ENCODE data around the gene AZI2. TPM values are rescaled to one million over a fixed set of nuclear protein-coding genes. Genes with fewer than 3 reads are reported as not detected.

AZI2 gene
- polyA plus RNA-seq, 2 of the 4 experiments (the other 2 are of a cell fraction): 35.6 to 99.4 TPM

DNA sequence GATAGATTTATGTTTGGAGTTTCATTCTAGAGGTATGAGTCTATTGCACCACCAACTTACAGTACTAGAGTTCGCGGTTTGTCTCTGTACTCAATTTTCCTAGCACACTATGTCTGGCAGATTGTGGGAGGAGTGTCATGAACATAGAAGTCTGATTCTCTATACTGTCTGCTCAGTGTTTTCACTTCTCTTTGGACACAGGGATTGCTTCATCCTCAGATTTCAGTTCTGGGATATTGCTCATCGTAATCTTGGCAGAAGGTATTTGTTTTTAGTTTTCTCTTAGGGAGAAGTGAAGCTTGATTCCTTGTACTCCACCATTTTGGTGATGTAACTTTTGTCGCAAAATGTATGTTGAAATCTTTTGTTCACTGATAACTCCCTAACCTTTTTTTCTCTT is 27.8 kb upstream of the AZI2 start:
- no peak for TF ChIP-seq KDM5A (IDR thresholded peaks at IDR 0.05)
- H3K4me2 ChIP-seq: no peak overlapping the region
- no peaks in the 10 kb centered on the region for H3K4me1 ChIP-seq
- DNase-seq (ENCODE audit: low read depth in 1 of 2, low spot score in 1 of 2) (no peak), ATAC-seq (no peak), FAIRE-seq (no peak)
- H3K27ac ChIP-seq: no peak overlapping the region
- 51% methylated on average over 4 of the region's 4 CpGs for WGBS (ENCODE audit: missing lambda C conversion rate)
- ChIA-PET POLR2A (no interaction called here), CTCF (no interaction called here)
- H3K4me3 ChIP-seq: no peak overlapping the region
- no peaks in the 10 kb centered on the region for H3K9me3 ChIP-seq

DNA sequence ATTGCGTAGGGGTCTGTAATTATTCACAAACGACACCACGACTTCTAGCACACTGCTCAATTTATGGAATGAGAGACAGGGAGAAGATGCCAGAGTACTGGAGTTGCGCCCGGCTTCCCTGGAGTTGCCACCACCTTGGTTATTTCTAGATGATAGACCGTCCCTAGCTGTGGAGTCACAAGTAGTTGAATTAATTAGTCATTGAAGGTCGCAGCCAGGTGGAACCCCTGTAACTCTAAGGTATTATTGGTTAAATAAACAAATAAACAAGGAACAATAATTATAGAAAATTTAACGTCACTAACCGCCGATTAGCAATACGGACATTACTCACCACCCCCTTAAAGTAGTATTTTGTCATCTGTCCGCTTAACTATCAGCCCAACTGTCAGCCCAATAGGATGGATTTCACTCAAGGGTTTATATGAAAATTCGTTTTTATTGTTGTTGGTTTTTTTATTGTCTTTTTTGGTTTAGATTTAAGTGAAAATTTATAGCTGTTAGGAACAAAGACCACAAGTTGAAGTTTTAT is 911 bp upstream of the AZI2 start:
- FAIRE-seq (no peak), ATAC-seq (peak; percentile 2 to 42; a peak in 4 of 6 replicates), DNase-seq (ENCODE audit: low read depth in 1 of 2, low spot score in 1 of 2) (peak in 1 of 2 experiments; percentile 5)
- TF ChIP-seq, protein P1, sequence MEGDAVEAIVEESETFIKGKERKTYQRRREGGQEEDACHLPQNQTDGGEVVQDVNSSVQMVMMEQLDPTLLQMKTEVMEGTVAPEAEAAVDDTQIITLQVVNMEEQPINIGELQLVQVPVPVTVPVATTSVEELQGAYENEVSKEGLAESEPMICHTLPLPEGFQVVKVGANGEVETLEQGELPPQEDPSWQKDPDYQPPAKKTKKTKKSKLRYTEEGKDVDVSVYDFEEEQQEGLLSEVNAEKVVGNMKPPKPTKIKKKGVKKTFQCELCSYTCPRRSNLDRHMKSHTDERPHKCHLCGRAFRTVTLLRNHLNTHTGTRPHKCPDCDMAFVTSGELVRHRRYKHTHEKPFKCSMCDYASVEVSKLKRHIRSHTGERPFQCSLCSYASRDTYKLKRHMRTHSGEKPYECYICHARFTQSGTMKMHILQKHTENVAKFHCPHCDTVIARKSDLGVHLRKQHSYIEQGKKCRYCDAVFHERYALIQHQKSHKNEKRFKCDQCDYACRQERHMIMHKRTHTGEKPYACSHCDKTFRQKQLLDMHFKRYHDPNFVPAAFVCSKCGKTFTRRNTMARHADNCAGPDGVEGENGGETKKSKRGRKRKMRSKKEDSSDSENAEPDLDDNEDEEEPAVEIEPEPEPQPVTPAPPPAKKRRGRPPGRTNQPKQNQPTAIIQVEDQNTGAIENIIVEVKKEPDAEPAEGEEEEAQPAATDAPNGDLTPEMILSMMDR (IDR thresholded peaks at IDR 0.05): peak; percentile 4; the same call in 1 of the 3 replicates
- TF ChIP-seq GATA3 (IDR thresholded peaks at IDR 0.05; ENCODE audit: borderline replicate concordance): no peak
- peak overlapping the region; percentile 65 for H3K4me2 ChIP-seq
- WGBS (ENCODE audit: missing lambda C conversion rate): 2% methylated on average over 13 of the region's 13 CpGs
- ChIA-PET CTCF (interaction anchor here (0.9 to 2.8 kb wide), 6 partner anchors 10 to 669 kb away, joined by 3 to 9 read pairs (median 6); partner anchors contain the start of gene EOMES), POLR2A (interaction anchor here (0.7 to 1.6 kb wide), 6 partner anchors 21 to 865 kb away, joined by 3 to 10 read pairs (median 4); partner anchors contain the start of genes CMC1, EOMES and SLC4A7)
- H3K4me1 ChIP-seq: peaks cover 26% of the 10 kb centered on the region
- no peaks in the 10 kb centered on the region for H3K9me3 ChIP-seq
- peak overlapping the region; percentile 97 to 98 for H3K27ac ChIP-seq
- H3K4me3 ChIP-seq: peak overlapping the region; percentile 67

DNA sequence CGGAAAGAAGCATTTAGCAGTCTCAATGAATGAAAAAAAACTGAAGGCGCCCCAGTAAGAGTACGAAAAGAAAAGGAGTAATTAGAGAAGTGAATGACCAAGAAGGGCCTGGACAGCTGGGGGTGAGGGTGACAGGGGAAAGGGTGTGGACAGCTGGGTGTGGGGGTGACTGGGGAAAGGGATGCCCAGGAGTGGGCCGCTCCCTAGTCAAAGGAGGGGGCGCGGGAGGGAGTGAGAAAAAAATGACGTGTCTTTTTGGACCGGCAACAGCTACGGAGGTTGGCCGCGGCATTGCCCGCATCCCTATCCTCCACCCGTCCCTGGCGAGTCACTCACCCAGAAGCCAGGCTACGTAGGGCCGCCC is 377 bp downstream of the AZI2 start:
- Histone ChIP-seq H3K27ac (peak overlapping the region; percentile 97 to 98), H3K4me2 (peak overlapping the region; percentile 75), H3K4me1 (peaks cover 26% of the 10 kb centered on the region), H3K9me3 (no peaks in the 10 kb centered on the region), H3K4me3 (peak overlapping the region; percentile 67)
- WGBS (ENCODE audit: missing lambda C conversion rate): under 1% methylated on average over 15 of the region's 16 CpGs
- DNase-seq (ENCODE audit: low read depth in 1 of 2, low spot score in 1 of 2) (no peak), ATAC-seq (peak in 1 of 2 experiments; percentile 87; a peak in 4 of 6 replicates), FAIRE-seq (no peak)
- TF ChIP-seq HOXB13 (CRISPR knock-in tag; IDR thresholded peaks at IDR 0.05; ENCODE audit: low read depth): no peak
- TF ChIP-seq, protein P2, sequence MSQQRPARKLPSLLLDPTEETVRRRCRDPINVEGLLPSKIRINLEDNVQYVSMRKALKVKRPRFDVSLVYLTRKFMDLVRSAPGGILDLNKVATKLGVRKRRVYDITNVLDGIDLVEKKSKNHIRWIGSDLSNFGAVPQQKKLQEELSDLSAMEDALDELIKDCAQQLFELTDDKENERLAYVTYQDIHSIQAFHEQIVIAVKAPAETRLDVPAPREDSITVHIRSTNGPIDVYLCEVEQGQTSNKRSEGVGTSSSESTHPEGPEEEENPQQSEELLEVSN (IDR thresholded peaks at IDR 0.05; ENCODE audit: borderline replicate concordance, low read depth): 0 out of 2 replicates have a peak, but pooled peaks have one; percentile 10
- no peak for TF ChIP-seq MAZ (IDR thresholded peaks at IDR 0.05; ENCODE audit: borderline replicate concordance, low read depth, low read length)
- TF ChIP-seq, protein P3, sequence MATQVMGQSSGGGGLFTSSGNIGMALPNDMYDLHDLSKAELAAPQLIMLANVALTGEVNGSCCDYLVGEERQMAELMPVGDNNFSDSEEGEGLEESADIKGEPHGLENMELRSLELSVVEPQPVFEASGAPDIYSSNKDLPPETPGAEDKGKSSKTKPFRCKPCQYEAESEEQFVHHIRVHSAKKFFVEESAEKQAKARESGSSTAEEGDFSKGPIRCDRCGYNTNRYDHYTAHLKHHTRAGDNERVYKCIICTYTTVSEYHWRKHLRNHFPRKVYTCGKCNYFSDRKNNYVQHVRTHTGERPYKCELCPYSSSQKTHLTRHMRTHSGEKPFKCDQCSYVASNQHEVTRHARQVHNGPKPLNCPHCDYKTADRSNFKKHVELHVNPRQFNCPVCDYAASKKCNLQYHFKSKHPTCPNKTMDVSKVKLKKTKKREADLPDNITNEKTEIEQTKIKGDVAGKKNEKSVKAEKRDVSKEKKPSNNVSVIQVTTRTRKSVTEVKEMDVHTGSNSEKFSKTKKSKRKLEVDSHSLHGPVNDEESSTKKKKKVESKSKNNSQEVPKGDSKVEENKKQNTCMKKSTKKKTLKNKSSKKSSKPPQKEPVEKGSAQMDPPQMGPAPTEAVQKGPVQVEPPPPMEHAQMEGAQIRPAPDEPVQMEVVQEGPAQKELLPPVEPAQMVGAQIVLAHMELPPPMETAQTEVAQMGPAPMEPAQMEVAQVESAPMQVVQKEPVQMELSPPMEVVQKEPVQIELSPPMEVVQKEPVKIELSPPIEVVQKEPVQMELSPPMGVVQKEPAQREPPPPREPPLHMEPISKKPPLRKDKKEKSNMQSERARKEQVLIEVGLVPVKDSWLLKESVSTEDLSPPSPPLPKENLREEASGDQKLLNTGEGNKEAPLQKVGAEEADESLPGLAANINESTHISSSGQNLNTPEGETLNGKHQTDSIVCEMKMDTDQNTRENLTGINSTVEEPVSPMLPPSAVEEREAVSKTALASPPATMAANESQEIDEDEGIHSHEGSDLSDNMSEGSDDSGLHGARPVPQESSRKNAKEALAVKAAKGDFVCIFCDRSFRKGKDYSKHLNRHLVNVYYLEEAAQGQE (IDR thresholded peaks at IDR 0.05): no peak
- ChIA-PET POLR2A (interaction anchor here (0.9 to 1.6 kb wide), 5 partner anchors 20 to 864 kb away, joined by 3 to 10 read pairs (median 4); partner anchors contain the start of genes CMC1, EOMES and SLC4A7), CTCF (interaction anchor here (0.9 to 2.8 kb wide), 6 partner anchors 9 to 667 kb away, joined by 3 to 9 read pairs (median 6); partner anchors contain the start of gene EOMES)

DNA sequence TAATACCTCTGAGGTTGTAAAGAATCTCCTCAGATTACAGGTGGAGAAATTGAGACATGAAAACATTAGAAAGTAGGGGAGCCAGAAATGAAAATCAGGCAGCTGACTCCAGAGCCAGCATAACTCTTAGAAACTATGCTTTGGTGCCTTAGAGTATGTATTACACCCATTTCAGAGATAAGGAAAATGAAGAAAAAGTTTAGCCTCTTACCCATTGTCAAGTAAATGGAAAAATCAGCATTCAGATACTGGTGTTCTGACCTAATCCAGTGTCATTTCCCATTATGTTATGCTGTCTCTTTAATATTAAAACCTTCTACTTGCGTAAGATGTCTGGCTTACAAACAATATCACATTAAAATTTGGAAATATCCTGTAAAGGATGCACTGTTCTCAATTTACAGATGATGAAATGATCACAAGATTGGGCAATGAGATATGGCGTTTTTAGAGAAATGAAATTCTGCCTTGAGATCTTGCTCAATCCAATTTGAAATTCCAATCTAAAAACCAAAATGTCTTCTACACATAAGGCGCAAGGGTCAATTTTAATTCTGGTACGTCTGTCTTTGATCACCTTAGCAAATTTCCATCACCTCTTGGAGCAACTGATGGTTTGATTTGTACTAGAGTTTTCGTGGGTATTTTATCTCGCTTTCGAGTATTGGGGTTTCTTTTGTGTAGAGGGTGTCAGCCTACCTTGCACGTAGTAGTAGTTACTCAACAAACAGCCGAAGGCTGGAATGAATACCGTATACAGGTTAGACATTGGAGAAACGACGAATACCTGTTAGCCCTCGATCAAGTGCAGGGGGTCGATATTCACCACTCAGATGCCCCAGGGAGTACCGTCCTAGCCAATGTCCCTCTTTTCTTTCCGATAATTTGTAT is 1.0 kb downstream of the AZI2 start:
- no peak for FAIRE-seq
- ATAC-seq: no peak
- ChIA-PET CTCF (interaction anchor here (1.7 to 2.8 kb wide), 3 partner anchors 12 to 635 kb away, joined by 7 to 9 read pairs (median 8); partner anchors contain the start of gene EOMES), POLR2A (no interaction called here)
- DNase-seq (ENCODE audit: low read depth in 1 of 2, low spot score in 1 of 2): no peak
- peaks cover 27% of the 10 kb centered on the region for H3K4me1 ChIP-seq
- peak overlapping the region; percentile 75 for H3K4me2 ChIP-seq
- no peaks in the 10 kb centered on the region for H3K9me3 ChIP-seq
- WGBS (ENCODE audit: missing lambda C conversion rate): 13% methylated on average over 16 of the region's 16 CpGs
- no peak for TF ChIP-seq EHMT2 (IDR thresholded peaks at IDR 0.05; ENCODE audit: low read depth)
- TF ChIP-seq CEBPB (IDR thresholded peaks at IDR 0.05): peak; percentile 64 to 82; a peak in 3 of 4 replicates
- H3K27ac ChIP-seq: peak overlapping the region; percentile 97 to 98
- H3K4me3 ChIP-seq: peak overlapping the region; percentile 67

Measured in A549 (cell line).